Upper lobe of left lung (tissue), 4 donors: Measurements from ENCODE around the gene ACSL5.

Experiments used
- EP300 ChIP-seq, 4 donors: sonication (generic); formaldehyde crosslinking; IDR thresholded peaks; one replicate each; pipeline ENCODE4 v1.5.1; 2017; ENCODE audit warnings: antibody characterized with exemption in 4 of 4, control low read depth in 2 of 4
- POLR2A ChIP-seq, 4 donors: fragments of 450-650 bp; IDR thresholded peaks; one replicate each; pipeline ENCODE4 v1.5.1; 2016 to 2017; ENCODE audit warnings: antibody characterized with exemption in 4 of 4, mild to moderate bottlenecking in 2 of 4
- TF ChIP-seq, protein P1 (sequence below), 6 experiments: fragments of 450-650 bp in 4 of 6; fragments of 200-600 bp in 2 of 6; sonication (generic) in 2 of 6; IDR thresholded peaks; one replicate each; pipeline ENCODE4 v1.5.1; 2016 to 2019; ENCODE audit warnings: antibody characterized with exemption in 6 of 6

DNA sequence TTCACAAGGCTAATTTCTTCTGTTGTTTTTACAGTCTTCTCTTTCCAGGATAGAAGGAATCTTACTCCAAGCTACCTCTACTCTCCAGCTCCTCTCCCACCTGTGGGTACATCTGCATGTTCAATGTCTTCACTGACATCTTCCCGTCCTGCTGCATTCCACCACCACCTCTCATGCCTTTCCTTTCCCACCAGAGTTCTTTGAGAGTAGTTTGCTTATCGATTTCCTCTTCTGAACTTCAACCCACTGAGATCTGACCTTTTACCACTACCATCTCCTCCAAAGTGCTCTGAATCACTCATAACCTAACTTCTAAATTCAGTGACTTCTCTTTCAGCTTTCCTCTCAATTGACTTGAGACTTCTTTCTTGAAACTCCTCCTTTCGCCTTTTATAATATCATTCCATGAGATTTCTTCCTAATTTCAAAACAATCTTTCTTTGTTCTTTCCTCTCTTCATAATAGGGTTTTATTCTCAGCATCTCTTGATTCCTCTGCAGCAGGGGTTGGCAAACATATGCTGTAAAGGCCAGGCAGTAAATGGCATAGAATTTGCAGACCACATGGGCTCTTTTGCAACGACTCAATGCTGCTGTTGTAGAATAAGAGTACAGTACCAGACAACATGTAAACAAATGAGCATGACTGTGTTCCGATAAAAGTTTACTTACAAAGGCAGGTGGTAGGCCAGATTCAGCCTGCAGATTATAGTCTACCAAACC is 22.1 kb downstream of the ACSL5 start:
- TF ChIP-seq POLR2A (IDR thresholded peaks at IDR 0.05) (no peak), EP300 (IDR thresholded peaks at IDR 0.05) (no peak)
- TF ChIP-seq, protein P1, sequence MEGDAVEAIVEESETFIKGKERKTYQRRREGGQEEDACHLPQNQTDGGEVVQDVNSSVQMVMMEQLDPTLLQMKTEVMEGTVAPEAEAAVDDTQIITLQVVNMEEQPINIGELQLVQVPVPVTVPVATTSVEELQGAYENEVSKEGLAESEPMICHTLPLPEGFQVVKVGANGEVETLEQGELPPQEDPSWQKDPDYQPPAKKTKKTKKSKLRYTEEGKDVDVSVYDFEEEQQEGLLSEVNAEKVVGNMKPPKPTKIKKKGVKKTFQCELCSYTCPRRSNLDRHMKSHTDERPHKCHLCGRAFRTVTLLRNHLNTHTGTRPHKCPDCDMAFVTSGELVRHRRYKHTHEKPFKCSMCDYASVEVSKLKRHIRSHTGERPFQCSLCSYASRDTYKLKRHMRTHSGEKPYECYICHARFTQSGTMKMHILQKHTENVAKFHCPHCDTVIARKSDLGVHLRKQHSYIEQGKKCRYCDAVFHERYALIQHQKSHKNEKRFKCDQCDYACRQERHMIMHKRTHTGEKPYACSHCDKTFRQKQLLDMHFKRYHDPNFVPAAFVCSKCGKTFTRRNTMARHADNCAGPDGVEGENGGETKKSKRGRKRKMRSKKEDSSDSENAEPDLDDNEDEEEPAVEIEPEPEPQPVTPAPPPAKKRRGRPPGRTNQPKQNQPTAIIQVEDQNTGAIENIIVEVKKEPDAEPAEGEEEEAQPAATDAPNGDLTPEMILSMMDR (IDR thresholded peaks at IDR 0.05): no peak
